DMS53 treated with DMSO at 0.1 percent for 48 hours (cell line): Measurements from ENCODE around the gene TOMM70.
"Not testable (repeated sequence)": the region's sequence is repeated elsewhere in the genome, so short reads cannot be mapped to it uniquely, and the experiment has no call there.

Experiments used
- DNase-seq: peaks from one replicate; lab custom pipeline; 2025; ENCODE audit not compliant: unreplicated experiment; lab: John Stamatoyannopoulos, UW

The TOMM70 gene

DNA sequence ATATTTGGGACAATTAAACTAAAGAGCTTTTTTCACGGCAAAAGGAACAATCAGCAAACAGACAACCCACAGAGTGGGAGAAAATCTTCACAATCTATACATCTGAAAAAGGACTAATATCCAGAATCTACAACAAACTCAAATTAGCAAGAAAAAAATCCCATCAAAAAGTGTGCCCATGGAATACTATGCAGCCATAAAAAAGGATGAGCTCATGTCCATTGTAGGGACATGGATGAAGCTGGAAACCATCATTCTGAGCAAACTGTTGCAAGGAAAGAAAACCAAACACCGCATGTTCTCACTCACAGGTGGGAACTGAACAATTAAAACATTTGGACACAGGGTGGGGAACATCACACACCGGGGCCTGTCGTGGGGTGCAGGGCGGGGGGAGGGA lies 73.5 kb downstream of the TOMM70 start:
- DNase-seq = not testable (repeated sequence)

DNA sequence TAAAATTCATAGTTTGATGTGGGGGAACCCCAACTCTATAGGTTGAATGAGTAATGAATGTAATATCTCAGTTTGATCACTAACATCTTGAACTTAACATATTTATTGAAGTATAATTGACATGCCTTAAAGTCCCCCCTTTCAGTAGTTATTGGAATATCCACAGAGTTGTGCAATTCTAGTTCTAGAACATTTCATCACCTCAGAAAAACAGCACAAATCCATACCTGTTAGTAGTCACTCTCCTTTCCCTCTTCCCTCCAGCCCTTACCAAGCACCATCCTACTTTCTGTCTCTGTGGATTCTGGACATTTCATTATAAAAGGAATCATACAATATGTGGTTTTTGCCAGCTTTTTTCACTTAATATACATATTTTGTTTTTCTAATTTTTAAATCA lies 75.1 kb downstream of the TOMM70 start:
- no peak for DNase-seq

DNA sequence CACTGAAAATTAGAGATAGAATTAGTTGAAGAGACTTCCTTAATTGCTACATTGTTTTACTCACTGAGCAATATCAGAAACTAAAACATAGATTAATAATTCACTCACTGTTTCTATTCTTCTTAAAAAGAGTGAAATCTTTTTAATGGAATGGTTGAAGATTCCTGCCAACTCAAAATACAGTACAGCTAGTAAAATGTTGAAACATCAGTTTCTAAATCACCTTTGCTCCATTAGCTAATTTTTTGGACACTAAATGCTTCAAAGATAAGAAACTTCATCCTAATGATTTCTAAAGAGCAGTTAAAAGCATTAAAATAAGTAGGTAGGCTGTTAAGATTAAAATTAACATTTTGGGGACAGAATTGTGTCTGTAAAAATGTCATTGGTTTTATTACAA lies 76.8 kb downstream of the TOMM70 start:
- DNase-seq = no peak

GRCh38 chr3:100319951-100320350 lies 80.9 kb downstream of the TOMM70 start:
- no peak for DNase-seq

GRCh38 chr3:100317912-100318311 lies 83.0 kb downstream of the TOMM70 start:
- DNase-seq = no peak

DNA sequence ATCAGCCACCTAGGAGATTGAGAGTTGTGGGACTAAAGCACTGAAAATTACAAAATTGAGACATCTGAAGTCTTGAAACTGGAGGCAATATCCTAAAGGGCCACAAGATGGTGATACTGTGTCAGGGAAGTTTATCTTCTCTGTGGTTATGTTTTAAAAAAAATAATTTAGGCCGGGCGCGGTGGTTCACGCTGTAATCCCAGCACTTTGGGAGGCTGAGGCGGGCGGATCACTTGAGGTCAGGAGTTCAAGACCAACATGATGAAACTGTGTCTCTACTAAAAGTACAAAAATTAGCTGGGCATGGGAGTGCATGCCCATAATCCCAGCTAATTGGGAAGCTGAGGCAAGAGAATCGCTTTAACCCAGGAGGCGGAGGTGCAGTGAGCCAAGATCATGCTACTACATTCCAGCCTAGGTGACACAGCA lies 84.2 kb downstream of the TOMM70 start:
- no peak for DNase-seq
